NT2/D1 (cell line): ENCODE data around the gene SLC9A2.

Source experiments
- DNase-seq: peaks from one replicate; pipeline ENCODE4 v3.0.0-alpha.2; 2011; ENCODE audit warnings: low read depth, low spot score
- H3K27me3 ChIP-seq: 2 replicates; pipeline ENCODE4 v1.6.0; 2011; ENCODE audit warnings: mild to moderate bottlenecking; ENCODE audit not compliant: insufficient read length, insufficient read depth
- H3K36me3 ChIP-seq: 2 replicates; pipeline ENCODE4 v1.6.1; 2011; ENCODE audit warnings: mild to moderate bottlenecking, low read length, mixed read lengths; ENCODE audit not compliant: insufficient read depth, insufficient read length
- H3K4me1 ChIP-seq: 2 replicates; pipeline ENCODE4 v1.5.1; 2011; ENCODE audit not compliant: insufficient read depth, insufficient read length
- H3K4me3 ChIP-seq: 2 replicates; pipeline ENCODE4 v1.5.1; 2011; ENCODE audit warnings: low read depth; ENCODE audit not compliant: insufficient read length
- H3K9ac ChIP-seq: 2 replicates; pipeline ENCODE4 v1.6.0; 2011; ENCODE audit warnings: low read depth; ENCODE audit not compliant: insufficient read length
- H3K9me3 ChIP-seq: 2 replicates; pipeline ENCODE4 v1.5.1; 2011; ENCODE audit warnings: mild to moderate bottlenecking, low read length; ENCODE audit not compliant: insufficient read depth
- SUZ12 ChIP-seq: IDR thresholded peaks from 2 replicates; pipeline ENCODE4 v1.6.1; 2011; ENCODE audit not compliant: insufficient read length, insufficient read depth; ENCODE audit errors: extremely low read depth
- YY1 ChIP-seq: IDR thresholded peaks from 2 replicates; pipeline ENCODE4 v1.6.1; 2011; ENCODE audit not compliant: insufficient read length, insufficient read depth
- ZNF274 ChIP-seq: IDR thresholded peaks from 2 replicates; pipeline ENCODE4 v1.6.1; 2011; ENCODE audit warnings: mild to moderate bottlenecking, low read depth, low read length

SLC9A2 gene

DNA sequence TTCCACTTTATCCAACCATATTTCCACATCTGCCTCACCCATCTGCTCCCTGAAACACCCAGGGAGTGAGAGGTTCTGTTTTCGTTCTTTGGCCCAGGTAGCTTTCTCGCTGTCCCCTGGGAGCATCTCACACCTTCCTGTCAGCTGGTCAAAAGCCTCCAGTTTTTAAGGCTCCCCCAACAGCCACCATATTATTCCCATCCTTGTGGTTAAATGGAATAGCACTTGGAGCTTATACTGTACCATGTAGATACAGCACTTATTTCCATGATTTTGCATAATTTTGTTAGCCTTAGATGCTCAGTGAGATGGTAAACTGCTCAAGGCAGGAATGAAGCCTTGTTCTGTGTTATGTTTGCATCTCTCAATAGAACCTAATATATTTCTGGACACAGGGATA, 84.0 kb downstream of the SLC9A2 start:
- Histone ChIP-seq H3K4me3 (no peak overlapping the region), H3K9me3 (no peaks in the 10 kb centered on the region), H3K9ac (no peak overlapping the region), H3K27me3 (no peaks in the 10 kb centered on the region), H3K36me3 (no peaks in the 10 kb centered on the region), H3K4me1 (peaks cover 2% of the 10 kb centered on the region)
- TF ChIP-seq ZNF274 (no peak), SUZ12 (no peak), YY1 (no peak)
- no peak for DNase-seq

GRCh38 chr2:102703748-102704147, 84.4 kb downstream of the SLC9A2 start:
- TF ChIP-seq SUZ12 (no peak), YY1 (no peak), ZNF274 (no peak)
- H3K27me3 ChIP-seq, result no peaks in the 10 kb centered on the region

GRCh38 chr2:102704531-102704930, 85.2 kb downstream of the SLC9A2 start:
- no peak for DNase-seq
- Histone ChIP-seq H3K4me1 (peaks cover 2% of the 10 kb centered on the region), H3K9ac (no peak overlapping the region), H3K9me3 (no peaks in the 10 kb centered on the region), H3K4me3 (no peak overlapping the region), H3K36me3 (no peaks in the 10 kb centered on the region), H3K27me3 (no peaks in the 10 kb centered on the region)
- TF ChIP-seq ZNF274 (no peak), YY1 (no peak), SUZ12 (no peak)

More at GRCh38 chr2:102703748-102704147, 84.4 kb downstream of the SLC9A2 start:
- no peak for DNase-seq
- Histone ChIP-seq H3K9ac (no peak overlapping the region), H3K4me3 (no peak overlapping the region), H3K36me3 (no peaks in the 10 kb centered on the region), H3K4me1 (peaks cover 2% of the 10 kb centered on the region), H3K9me3 (no peaks in the 10 kb centered on the region)

DNA sequence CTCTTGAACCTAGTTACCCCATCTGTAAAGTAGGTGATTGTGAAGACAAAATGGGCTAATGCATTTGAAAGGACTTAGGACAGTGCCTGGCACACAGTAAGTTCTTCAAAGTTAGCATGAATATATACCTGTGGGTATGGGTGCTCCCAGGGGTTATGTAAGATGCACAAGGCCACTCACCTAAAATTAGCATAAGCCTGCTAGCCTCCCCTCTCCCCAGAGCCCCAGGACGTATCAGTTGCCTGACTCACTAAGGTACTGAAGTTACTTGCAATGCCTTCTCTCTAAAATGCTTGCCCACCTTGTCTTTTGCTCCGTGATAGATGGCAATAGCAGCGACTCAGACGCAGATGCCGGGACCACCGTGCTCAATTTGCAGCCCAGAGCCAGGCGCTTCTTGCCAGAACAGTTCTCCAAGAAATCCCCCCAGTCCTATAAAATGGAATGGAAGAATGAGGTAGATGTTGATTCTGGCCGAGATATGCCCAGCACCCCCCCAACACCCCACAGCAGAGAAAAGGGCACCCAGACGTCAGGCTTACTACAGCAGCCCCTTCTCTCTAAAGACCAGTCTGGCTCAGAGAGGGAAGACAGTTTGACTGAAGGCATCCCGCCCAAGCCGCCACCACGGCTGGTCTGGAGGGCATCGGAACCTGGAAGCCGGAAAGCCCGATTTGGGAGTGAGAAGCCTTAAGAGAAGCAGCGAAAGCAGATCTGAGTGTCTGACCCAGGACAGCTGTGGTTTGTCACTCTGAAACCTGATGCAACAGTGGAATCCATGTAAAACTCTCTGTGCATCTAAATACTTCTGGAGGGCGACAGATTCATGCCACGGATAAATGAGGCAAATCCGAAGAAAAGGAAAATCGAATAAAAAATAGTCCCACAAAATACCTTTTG, 88.7 kb downstream of the SLC9A2 start:
- DNase-seq, result no peak

GRCh38 chr2:102708847-102709559, 89.7 kb downstream of the SLC9A2 start:
- Histone ChIP-seq H3K27me3 (no peaks in the 10 kb centered on the region), H3K9ac (no peak overlapping the region), H3K36me3 (no peaks in the 10 kb centered on the region), H3K4me3 (no peak overlapping the region), H3K9me3 (no peaks in the 10 kb centered on the region), H3K4me1 (peaks cover 2% of the 10 kb centered on the region)
- DNase-seq, result no peak
- TF ChIP-seq YY1 (no peak), ZNF274 (no peak), SUZ12 (no peak)

More for the DNA sequence above, 88.7 kb downstream of the SLC9A2 start:
- Histone ChIP-seq H3K4me1 (peaks cover 2% of the 10 kb centered on the region), H3K36me3 (no peaks in the 10 kb centered on the region), H3K4me3 (no peak overlapping the region), H3K27me3 (no peaks in the 10 kb centered on the region), H3K9me3 (no peaks in the 10 kb centered on the region), H3K9ac (no peak overlapping the region)
- TF ChIP-seq ZNF274 (no peak), SUZ12 (no peak), YY1 (no peak)

DNA sequence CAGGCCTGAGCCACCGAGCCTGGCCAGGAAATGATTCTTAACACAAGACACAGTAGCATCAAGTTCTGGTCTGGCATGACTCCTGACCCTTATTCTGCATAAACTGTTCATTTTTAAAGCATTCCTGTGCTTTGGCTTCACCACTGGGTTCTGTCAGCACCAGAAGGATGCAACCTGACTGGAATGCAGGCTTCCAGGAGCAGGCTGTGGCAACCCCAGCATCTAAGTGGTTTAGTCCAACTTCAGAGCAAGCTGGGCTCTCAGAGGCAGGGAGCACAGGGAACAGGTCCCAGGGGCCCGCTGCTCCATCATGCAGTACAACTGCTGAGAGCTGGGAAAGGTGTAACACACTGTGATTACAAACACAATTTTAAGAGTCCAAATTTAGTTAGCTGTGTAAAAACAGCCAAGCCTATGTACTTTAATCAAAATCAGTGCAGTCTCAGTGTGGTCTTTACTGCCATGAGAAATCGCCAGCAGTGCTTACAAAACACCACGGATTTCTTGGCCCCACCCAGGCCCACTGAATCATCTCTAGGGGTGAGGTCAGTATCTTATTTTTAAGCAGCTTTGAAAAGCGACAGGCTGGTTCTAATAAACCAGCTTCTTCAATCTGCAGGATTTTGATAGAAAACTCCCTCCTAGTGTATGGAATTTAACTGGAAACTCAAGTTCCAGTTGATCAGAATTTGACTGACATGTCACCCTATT, 98.1 kb downstream of the SLC9A2 start:
- Histone ChIP-seq H3K4me3 (no peak overlapping the region), H3K9me3 (no peaks in the 10 kb centered on the region), H3K9ac (no peak overlapping the region), H3K27me3 (no peaks in the 10 kb centered on the region), H3K36me3 (peaks cover 67% of the 10 kb centered on the region), H3K4me1 (no peaks in the 10 kb centered on the region)
- DNase-seq, result no peak
- TF ChIP-seq ZNF274, result no peak
- no peak for TF ChIP-seq SUZ12
- TF ChIP-seq YY1, result no peak
